ENCODE measurements around the gene FAM222B.

DNA sequence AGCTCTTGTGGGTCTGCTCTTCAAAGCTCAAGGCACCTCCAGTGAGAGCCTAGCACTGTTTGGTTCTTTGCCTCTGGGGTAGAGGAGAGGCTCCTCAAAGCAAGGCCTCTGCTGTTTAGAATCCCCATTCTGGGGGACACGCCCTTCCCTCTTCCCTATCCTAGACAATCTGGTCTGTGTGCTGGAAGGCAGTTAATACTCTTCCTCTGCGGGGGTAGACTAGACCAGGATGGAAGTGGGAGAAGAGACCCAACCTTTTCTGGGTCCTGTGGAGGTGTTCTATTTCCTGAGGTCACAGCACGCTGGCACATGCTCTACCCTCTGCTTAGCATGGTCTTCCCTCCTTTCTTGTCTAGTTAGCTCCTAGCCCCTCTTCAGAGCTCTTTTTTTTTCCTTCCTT is 20.0 kb upstream of the FAM222B start:
- TF ChIP-seq RXRA (IDR thresholded peaks at IDR 0.05), result no peak
- TF ChIP-seq, protein P1, sequence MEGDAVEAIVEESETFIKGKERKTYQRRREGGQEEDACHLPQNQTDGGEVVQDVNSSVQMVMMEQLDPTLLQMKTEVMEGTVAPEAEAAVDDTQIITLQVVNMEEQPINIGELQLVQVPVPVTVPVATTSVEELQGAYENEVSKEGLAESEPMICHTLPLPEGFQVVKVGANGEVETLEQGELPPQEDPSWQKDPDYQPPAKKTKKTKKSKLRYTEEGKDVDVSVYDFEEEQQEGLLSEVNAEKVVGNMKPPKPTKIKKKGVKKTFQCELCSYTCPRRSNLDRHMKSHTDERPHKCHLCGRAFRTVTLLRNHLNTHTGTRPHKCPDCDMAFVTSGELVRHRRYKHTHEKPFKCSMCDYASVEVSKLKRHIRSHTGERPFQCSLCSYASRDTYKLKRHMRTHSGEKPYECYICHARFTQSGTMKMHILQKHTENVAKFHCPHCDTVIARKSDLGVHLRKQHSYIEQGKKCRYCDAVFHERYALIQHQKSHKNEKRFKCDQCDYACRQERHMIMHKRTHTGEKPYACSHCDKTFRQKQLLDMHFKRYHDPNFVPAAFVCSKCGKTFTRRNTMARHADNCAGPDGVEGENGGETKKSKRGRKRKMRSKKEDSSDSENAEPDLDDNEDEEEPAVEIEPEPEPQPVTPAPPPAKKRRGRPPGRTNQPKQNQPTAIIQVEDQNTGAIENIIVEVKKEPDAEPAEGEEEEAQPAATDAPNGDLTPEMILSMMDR (IDR thresholded peaks at IDR 0.05; ENCODE audit: low read depth, low read length, missing input control), result no peak
- no peak for TF ChIP-seq JUND (IDR thresholded peaks at IDR 0.05)
- TF ChIP-seq FOXA1 (IDR thresholded peaks at IDR 0.05), result no peak

All from liver (tissue), 3 donors.